BLaER1 (cell line): ENCODE data around the gene SLC4A2.

Source experiments
- H3K27ac ChIP-seq: shearing (Covaris generic); formaldehyde crosslinking; 2 replicates; pipeline ENCODE4 v1.8.1; 2022
- H3K27me3 ChIP-seq: shearing (Covaris generic); formaldehyde crosslinking; 2 replicates; pipeline ENCODE4 v1.8.1; 2022
- H3K36me3 ChIP-seq: shearing (Covaris generic); formaldehyde crosslinking; 2 replicates; pipeline ENCODE4 v1.8.1; 2022
- H3K4me1 ChIP-seq: shearing (Covaris generic); formaldehyde crosslinking; 2 replicates; pipeline ENCODE4 v1.8.1; 2022
- H3K4me2 ChIP-seq: shearing (Covaris generic); formaldehyde crosslinking; 2 replicates; pipeline ENCODE4 v1.8.1; 2022
- H3K4me3 ChIP-seq: shearing (Covaris generic); formaldehyde crosslinking; 2 replicates; pipeline ENCODE4 v1.8.1; 2022
- H3K9ac ChIP-seq: shearing (Covaris generic); formaldehyde crosslinking; 2 replicates; pipeline ENCODE4 v1.8.1; 2022
- H3K9me3 ChIP-seq: shearing (Covaris generic); formaldehyde crosslinking; 2 replicates; pipeline ENCODE4 v1.8.1; 2022
- H4K20me1 ChIP-seq: shearing (Covaris generic); formaldehyde crosslinking; 2 replicates; pipeline ENCODE4 v1.8.1; 2022
- Cebpa-rat ChIP-seq: shearing (Covaris generic); IDR thresholded peaks from 2 replicates; pipeline ENCODE4 v1.8.1; 2022

The SLC4A2 gene

DNA sequence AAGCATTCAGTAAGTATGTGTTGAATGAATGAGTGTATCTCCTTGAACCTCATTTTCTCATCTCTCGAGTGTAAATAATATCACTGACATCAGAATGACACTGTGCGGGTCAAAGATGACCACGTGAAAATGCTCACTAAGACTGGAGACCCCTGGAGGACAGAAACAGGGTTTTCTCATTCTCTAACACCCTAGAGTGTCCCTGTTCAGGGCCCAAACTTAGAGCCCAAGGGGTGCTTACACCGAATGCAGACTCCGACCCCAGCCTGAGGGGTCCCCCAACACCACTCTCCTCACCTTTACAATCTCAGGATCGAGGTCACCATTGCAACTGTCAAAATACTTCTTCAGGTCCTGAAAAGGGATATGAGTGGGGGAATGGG, 3.1 kb upstream of the SLC4A2 start:
- Histone ChIP-seq H3K4me3 (no peak overlapping the region), H4K20me1 (peaks cover 13% of the 10 kb centered on the region), H3K27ac (no peak overlapping the region), H3K36me3 (peaks cover 9% of the 10 kb centered on the region; the same call in 1 of the 2 replicates), H3K9ac (no peak overlapping the region), H3K4me1 (peaks cover 62% of the 10 kb centered on the region), H3K9me3 (no peaks in the 10 kb centered on the region), H3K27me3 (no peaks in the 10 kb centered on the region), H3K4me2 (peak overlapping the region; percentile 96)
- TF ChIP-seq Cebpa-rat = no peak

DNA sequence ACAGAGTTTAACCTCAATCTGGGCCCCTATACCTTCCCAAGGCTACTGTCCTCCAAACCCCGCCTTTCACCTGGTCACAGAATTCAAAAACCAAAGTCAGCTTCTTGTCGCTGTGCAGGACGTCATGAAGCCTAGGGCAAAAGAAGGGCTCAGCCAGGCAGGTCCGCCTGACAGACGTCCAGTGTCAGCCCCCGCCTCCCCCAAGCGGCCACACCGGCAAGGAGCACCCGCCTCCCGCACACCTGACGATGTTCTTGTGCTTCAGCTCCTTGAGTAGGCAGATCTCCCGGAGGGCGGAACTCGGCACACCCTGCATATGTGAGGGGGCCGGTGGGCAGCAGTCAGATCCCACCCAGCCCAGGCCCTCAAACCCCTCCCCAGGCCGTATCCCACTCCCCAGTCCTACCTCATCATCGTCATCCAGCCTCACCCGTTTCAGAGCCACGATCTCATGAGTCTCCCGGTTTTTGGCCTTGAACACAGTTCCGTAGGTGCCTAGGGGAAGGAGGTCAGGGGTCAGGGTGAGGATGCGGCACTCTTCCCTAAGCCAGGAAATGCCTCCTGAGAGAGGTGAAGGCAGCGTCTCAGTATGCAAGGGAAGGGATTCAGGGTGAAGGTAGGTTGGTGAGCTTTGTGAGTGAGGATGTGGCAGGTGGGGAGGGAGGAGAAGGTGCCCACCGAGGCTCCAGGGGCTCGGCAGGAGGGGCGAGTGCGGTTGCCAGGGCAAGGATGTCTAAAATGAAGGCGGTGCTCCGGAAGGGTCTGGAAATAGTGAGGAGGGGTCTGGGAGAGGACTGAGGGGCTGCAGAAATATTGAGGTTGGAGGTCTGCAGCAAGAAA, 2.5 kb upstream of the SLC4A2 start:
- H3K9ac ChIP-seq = peak overlapping the region; percentile 87
- H3K4me2 ChIP-seq = peak overlapping the region; percentile 96
- peaks cover 11% of the 10 kb centered on the region; the same call in 1 of the 2 replicates for H3K36me3 ChIP-seq
- no peak for TF ChIP-seq Cebpa-rat
- peak overlapping the region; percentile 33; the same call in 1 of the 2 replicates for H3K27ac ChIP-seq
- peaks cover 20% of the 10 kb centered on the region for H4K20me1 ChIP-seq
- no peaks in the 10 kb centered on the region for H3K27me3 ChIP-seq
- no peaks in the 10 kb centered on the region for H3K9me3 ChIP-seq
- H3K4me1 ChIP-seq = peaks cover 62% of the 10 kb centered on the region
- H3K4me3 ChIP-seq = peak overlapping the region; percentile 89

DNA sequence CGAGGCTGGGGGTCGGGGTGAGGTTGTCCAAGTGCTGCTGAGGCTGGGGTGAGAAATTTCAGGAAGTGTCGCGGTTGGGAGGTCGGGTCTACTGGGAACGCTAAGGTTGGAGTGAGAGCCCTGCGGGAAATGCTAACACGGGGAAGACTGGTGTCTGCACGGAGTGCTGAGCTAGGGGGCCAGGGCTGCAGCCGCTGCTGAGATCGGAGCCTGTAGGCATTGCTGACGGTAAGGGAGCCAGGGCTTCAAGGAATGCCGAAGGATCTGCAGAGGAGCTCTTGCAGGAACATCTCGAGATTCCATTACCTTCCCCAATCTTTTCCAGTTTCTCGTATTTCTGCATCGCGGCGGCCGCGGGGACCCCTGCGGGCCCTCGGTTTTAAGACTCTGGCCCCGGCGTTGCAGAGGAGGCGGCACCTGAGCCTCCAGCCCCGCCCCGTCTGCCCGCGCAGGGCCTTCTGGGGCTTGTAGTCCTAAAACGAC, 1.8 kb upstream of the SLC4A2 start, which contains the start of gene CDK5:
Gene CDK5, minus strand, starts transcription at position 392 of the 483 bp plus-strand sequence. Its CDS starts 49 bp downstream, at position 343.
- Histone ChIP-seq H3K36me3 (peaks cover 17% of the 10 kb centered on the region), H3K4me3 (peak within 1 kb of the TSS; percentile 89), H3K4me1 (peaks cover 61% of the 10 kb centered on the region), H4K20me1 (peaks cover 26% of the 10 kb centered on the region), H3K9ac (peak within 1 kb of the TSS; percentile 87), H3K4me2 (peak within 1 kb of the TSS; percentile 96), H3K9me3 (no peaks in the 10 kb centered on the region), H3K27ac (peak within 1 kb of the TSS; percentile 84), H3K27me3 (no peaks in the 10 kb centered on the region)
- TF ChIP-seq Cebpa-rat = no peak

DNA sequence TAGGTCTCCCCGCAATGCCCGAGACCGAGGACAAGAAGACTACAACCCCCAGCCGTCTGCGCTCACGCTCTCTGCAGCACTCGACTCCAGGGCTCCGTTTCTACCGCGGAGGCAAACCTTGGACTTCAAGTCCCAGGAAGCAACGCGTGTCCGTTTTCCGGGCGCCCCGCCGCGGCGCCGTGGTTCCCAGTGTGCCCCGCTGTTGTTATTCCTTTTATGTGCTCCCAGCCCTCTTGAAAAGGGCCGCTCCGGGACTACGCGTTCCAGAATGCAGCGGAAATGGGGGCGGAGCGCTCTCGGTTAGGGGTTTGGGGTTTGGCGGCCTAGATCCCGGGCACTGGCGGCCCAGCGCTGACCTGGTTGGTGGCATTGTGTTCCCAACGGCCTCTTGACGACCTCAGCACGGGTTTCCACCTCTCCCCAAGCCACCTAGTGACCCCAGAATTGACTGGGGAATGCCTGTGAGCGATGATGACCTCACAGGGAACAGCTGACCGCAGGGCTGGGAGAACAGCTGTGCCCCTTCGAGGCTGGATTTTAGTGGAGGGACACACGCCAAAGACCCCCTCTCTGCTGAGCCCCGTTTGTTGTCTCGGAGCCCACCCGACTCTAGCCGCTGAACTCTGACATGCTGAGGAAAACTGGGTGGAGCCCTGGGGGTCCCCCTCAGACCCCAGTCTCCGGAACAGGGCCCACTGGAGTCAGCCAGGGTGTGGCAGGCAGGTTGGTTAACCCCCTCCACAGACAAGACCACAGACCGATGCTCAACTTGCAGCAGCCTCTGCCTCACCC, 1.2 kb upstream of the SLC4A2 start:
- TF ChIP-seq Cebpa-rat = no peak
- peaks cover 29% of the 10 kb centered on the region for H4K20me1 ChIP-seq
- no peaks in the 10 kb centered on the region for H3K27me3 ChIP-seq
- no peaks in the 10 kb centered on the region for H3K9me3 ChIP-seq
- peak overlapping the region; percentile 84 for H3K27ac ChIP-seq
- peak overlapping the region; percentile 89 for H3K4me3 ChIP-seq
- peak overlapping the region; percentile 87 for H3K9ac ChIP-seq
- H3K4me1 ChIP-seq = peaks cover 55% of the 10 kb centered on the region
- peaks cover 21% of the 10 kb centered on the region for H3K36me3 ChIP-seq
- H3K4me2 ChIP-seq = peak overlapping the region; percentile 96

DNA sequence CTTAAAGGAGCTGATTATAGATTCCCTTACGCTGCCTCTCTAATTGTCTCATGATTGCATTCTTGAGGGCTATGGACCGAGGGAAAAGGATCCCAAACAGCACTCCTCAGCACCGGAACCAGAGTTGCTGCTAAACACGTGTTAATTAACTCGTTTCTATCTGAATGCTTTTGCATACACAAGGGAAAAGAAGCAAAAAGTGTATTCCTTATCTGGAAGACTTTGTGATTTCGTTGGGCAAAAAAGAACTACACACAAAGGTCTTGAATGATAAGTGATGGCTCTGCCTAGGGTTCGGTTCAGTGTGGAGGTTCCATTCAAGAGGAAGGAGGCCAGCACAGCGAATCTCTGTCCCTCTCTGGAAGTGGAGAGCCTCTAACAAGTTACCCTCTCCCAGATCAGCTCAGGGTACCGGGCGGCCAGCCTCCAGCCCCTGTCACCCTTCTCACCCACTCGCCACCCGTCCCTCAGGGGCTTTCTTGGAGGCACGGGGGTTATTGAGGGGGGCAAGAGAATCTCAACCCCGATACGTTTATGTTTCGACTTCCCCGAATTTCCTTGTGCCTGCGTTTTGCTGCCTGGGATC, 515 bp upstream of the SLC4A2 start:
- Histone ChIP-seq H3K4me2 (peak overlapping the region; percentile 96), H3K4me1 (peaks cover 49% of the 10 kb centered on the region), H3K9me3 (no peaks in the 10 kb centered on the region), H3K9ac (peak overlapping the region; percentile 87), H4K20me1 (peaks cover 34% of the 10 kb centered on the region), H3K27ac (peak overlapping the region; percentile 84), H3K27me3 (no peaks in the 10 kb centered on the region), H3K36me3 (peaks cover 26% of the 10 kb centered on the region), H3K4me3 (peak overlapping the region; percentile 89)
- TF ChIP-seq Cebpa-rat = no peak

DNA sequence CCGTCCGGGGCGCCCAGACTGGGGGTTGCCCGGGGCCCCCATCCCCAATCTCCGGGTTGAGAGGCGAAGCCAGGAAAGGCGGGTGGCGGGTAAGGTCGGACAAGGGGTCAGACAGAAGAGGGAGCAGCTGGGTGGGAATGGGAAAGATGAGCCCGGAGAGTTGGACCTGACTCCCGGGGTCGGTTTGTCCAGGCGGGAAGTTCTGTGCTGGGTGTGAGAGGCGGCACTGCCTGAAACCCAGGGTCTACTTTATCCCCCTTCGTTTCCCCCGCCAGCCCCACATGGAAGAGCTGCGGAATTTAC, 675 bp downstream of the SLC4A2 start:
- Histone ChIP-seq H3K36me3 (peaks cover 31% of the 10 kb centered on the region), H3K4me2 (peak overlapping the region; percentile 96), H3K9me3 (no peaks in the 10 kb centered on the region), H3K27me3 (no peaks in the 10 kb centered on the region), H3K27ac (peak overlapping the region; percentile 84), H3K9ac (peak overlapping the region; percentile 87), H3K4me3 (peak overlapping the region; percentile 89), H4K20me1 (peaks cover 40% of the 10 kb centered on the region), H3K4me1 (peaks cover 49% of the 10 kb centered on the region)
- no peak for TF ChIP-seq Cebpa-rat

DNA sequence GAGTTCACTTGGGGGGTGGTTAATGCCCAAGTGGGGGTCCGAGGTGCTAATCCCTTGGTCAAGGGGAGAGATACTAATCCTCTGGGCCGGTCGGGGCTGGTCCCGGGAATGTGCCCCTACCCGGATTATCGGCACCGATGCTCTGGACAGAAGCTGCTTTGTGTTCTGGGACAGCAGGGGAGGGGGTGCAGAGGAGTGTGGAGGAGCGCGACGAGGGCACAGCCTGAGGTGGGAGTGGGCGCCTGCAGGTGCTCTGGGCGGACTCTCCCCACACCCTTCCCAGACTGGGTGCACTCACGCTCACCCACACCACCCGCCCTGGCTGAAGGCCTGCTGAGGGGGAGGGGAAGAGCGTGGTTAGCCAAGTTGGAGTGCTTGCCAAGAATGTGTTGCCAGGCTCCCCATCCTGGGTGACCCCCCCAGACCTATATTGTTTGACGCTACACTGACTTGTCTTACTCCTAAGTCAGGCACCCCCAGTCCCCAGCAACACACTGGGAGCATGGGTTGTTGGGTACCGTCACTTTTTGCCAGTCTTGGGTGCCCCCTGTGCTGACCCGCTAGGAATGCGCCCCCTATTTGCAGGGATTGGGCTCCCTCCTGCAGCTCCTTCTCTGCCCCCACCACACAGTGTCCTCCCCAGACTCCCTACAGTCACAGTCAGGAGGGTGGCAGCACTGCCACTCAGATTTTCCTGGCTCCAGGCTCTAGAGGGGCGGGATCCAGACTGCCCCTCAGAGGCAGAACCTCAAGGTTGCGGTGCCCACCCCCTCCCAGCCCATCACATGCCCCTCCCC, 1.2 kb downstream of the SLC4A2 start:
- Histone ChIP-seq H3K9me3 (no peaks in the 10 kb centered on the region), H3K36me3 (peaks cover 37% of the 10 kb centered on the region), H3K4me1 (peaks cover 49% of the 10 kb centered on the region), H3K27ac (peak overlapping the region; percentile 84), H4K20me1 (peaks cover 46% of the 10 kb centered on the region), H3K4me2 (peak overlapping the region; percentile 96), H3K27me3 (no peaks in the 10 kb centered on the region), H3K9ac (peak overlapping the region; percentile 87), H3K4me3 (peak overlapping the region; percentile 89)
- no peak for TF ChIP-seq Cebpa-rat

DNA sequence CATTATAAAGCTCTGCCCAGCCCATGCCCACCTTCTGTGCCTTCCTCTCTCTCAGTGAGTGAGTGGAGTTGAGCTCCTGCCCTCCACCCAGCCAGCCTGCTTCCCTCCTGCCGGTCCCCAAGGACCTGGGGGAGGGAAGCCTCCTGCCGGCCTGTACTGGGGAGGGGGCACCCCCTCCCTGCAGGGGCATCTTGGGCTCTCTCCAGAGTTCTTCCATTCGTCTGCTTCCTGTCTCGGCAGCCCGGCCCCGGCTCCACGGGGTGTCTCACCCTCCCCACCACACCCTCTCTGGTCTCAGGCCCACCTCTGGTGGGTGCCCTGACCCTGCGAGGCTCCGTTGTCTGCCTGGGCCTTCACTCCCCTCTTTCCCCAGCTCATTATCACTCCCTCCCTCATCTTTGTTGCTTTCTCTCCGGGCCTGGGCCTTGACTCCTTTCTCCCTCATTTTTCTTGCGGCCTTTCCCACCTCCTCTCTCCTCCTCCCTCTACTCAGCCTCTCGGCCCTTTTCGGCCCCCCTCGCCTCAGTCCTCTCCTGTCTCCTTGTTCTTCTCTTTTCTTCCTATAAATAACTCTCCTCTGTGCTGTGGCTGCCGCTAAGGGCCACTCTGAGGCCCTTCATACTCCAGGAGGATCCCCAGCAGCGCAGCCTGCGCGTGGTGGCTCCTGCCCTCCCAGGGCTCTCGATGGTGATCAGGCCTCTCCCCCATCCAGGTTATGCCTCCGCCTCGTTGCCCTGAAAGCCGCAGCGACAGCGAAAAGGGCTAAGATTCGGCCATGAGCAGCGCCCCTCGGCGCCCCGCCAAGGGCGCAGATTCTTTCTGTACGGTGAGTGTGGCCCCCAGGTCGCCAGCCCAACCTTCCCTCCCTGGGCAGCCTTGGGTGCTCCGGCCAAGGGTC, 2.1 kb downstream of the SLC4A2 start:
- Histone ChIP-seq H3K4me3 (peak overlapping the region; percentile 89), H3K9ac (peak overlapping the region; percentile 87), H3K27me3 (no peaks in the 10 kb centered on the region), H3K36me3 (peaks cover 45% of the 10 kb centered on the region), H3K4me1 (peaks cover 43% of the 10 kb centered on the region), H3K4me2 (peak overlapping the region; percentile 96), H3K27ac (peak overlapping the region; percentile 84), H3K9me3 (no peaks in the 10 kb centered on the region), H4K20me1 (peaks cover 54% of the 10 kb centered on the region)
- no peak for TF ChIP-seq Cebpa-rat
